Measurements from ENCODE around the gene NR3C2. TPM values are rescaled to one million over a fixed set of nuclear protein-coding genes. Genes with fewer than 3 reads are reported as not detected.

Gene NR3C2
- total RNA-seq, 1 experiment from 2014 or later: not detected

DNA sequence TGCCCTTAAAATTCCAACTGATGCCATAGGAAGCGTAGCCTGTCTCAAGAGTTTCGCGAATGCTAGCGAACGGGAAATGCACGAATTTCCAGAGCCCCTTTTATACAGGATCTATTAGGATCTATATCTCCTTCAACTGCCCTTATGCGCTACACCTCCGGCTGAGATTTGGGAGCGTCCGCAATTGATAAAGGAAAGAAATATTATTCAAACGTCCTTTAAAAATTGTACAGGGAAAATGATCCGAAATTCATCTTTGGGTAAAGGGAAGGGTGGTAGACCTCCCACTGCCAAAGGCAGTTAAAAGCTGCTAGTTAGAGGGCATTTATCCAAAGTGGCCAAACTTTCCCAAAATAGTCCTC, 609 bp downstream of the NR3C2 start:
- Histone ChIP-seq H3K4me3 (peak overlapping the region; percentile 55), H3K36me3 (no peaks in the 10 kb centered on the region), H3K27me3 (peaks cover 41% of the 10 kb centered on the region), H3K9me3 (no peaks in the 10 kb centered on the region)
- DNase-seq: no peak

DNA sequence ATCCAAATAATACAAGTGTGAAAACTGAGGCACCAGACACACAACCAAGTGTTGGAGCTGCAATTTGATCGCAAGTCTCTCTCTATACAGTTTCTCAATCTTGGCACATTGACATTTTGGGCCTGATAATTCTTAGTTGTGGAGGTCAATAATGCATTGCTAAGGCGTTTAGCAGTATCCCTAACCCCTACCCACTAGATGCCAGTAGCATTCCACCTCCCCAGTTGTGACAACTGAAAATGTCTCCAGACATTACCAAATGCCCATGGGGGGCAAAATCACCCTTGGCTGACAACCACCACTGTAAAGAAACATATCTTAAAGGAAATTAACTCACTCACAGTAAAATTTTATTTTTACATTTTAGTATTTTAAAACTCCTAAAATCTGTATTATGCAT, 4.2 kb downstream of the NR3C2 start:
- H3K27me3 ChIP-seq: peaks cover 20% of the 10 kb centered on the region
- no peak for DNase-seq
- no peaks in the 10 kb centered on the region for H3K9me3 ChIP-seq
- no peaks in the 10 kb centered on the region for H3K36me3 ChIP-seq
- H3K4me3 ChIP-seq: no peak overlapping the region

GRCh38 chr4:148437439-148437838, 4.8 kb downstream of the NR3C2 start:
- Histone ChIP-seq H3K36me3 (no peaks in the 10 kb centered on the region), H3K27me3 (peaks cover 17% of the 10 kb centered on the region)

GRCh38 chr4:148436512-148436911, 5.7 kb downstream of the NR3C2 start:
- peaks cover 11% of the 10 kb centered on the region for H3K27me3 ChIP-seq
- no peak overlapping the region for H3K4me3 ChIP-seq
- no peaks in the 10 kb centered on the region for H3K36me3 ChIP-seq
- DNase-seq: no peak
- no peaks in the 10 kb centered on the region for H3K9me3 ChIP-seq

More at GRCh38 chr4:148437439-148437838, 4.8 kb downstream of the NR3C2 start:
- no peak for DNase-seq
- no peak overlapping the region for H3K4me3 ChIP-seq
- H3K9me3 ChIP-seq: no peaks in the 10 kb centered on the region

DNA sequence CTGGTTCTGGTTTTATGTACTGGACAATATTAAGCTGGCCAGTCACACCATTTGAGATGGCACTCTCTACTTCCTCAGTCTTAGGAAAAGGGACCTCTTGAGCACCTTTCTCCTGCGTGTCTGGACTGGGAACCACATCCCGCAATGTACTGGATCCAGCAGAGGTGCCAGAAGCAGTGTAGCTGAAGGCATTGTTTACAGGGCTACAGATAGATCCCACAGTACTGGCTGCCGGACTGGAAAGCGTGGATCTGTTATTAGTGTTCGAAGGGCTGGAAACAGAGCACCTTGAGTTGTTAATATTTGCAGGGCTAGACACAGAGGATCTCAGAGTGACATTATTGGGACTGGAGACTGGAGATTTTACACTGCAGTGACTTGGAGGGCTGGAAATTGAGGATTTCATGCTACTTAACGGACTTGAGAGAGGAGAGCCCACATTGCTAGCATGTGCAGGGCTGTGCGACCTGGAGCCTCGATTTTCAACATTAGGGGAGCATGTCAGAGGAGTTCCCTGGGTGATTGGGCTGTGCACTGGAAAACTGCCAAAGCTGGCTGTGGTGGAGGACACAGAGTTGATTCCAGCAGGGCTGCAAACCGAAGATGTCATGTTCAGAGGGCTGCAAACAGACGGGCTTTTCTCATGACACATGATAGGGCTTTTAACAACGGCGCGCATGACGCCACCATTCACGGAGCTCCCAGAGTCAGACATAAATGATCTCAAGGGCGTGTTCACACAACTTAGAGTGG, 6.4 kb downstream of the NR3C2 start:
- no peaks in the 10 kb centered on the region for H3K9me3 ChIP-seq
- no peaks in the 10 kb centered on the region for H3K36me3 ChIP-seq
- no peak for DNase-seq

GRCh38 chr4:148434075-148434773, 8.0 kb downstream of the NR3C2 start:
- Histone ChIP-seq H3K4me3 (no peak overlapping the region), H3K36me3 (no peaks in the 10 kb centered on the region), H3K9me3 (no peaks in the 10 kb centered on the region), H3K27me3 (peaks cover 6% of the 10 kb centered on the region)
- DNase-seq: no peak

More for the DNA sequence above, 6.4 kb downstream of the NR3C2 start:
- peaks cover 4% of the 10 kb centered on the region; the same call in 1 of the 2 replicates for H3K27me3 ChIP-seq
- no peak overlapping the region for H3K4me3 ChIP-seq

DNA sequence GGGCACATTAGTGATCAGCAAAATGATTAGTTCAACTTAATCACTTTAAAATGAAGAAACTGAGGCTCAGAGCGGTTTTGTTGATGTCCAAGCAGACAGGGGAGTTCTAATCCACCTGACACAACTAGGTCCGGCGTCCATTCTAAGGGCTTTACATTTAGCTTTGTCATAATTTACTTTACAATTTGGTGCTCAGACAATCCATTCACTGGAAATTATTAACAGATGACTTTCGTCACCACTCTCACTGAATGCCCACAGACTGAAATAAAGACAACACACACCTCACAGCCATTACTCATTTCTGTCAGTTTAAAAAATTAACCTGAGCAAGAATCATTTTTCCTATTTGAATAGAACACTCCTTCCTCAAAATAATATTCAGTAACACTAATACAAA, 10.8 kb downstream of the NR3C2 start:
- no peak for DNase-seq
- Histone ChIP-seq H3K27me3 (peaks cover 6% of the 10 kb centered on the region), H3K36me3 (no peaks in the 10 kb centered on the region), H3K9me3 (no peaks in the 10 kb centered on the region), H3K4me3 (no peak overlapping the region)

GRCh38 chr4:148430854-148431253, 11.4 kb downstream of the NR3C2 start:
- Histone ChIP-seq H3K9me3 (no peaks in the 10 kb centered on the region), H3K4me3 (no peak overlapping the region), H3K27me3 (peaks cover 6% of the 10 kb centered on the region), H3K36me3 (no peaks in the 10 kb centered on the region)
- no peak for DNase-seq

DNA sequence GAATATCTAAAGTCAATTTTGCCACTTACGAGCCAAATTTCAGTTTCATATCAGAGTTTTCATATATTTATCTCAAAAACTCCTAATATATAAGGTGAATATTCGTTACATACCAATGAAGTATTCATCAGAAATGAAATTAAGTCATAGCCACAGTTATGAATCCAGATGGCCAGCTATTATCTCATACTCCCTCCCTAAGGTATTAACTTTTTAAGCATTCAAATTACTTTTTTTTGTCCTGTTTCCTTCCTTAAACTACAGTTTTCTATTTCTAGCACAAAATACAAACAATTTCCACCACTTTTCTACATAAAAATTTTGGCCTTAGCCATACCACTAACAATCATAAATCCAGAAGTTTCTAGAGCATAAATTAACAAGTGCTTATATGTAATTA, 13.0 kb downstream of the NR3C2 start:
- Histone ChIP-seq H3K36me3 (no peaks in the 10 kb centered on the region), H3K9me3 (no peaks in the 10 kb centered on the region), H3K27me3 (peaks cover 5% of the 10 kb centered on the region), H3K4me3 (no peak overlapping the region)
- DNase-seq: no peak

DNA sequence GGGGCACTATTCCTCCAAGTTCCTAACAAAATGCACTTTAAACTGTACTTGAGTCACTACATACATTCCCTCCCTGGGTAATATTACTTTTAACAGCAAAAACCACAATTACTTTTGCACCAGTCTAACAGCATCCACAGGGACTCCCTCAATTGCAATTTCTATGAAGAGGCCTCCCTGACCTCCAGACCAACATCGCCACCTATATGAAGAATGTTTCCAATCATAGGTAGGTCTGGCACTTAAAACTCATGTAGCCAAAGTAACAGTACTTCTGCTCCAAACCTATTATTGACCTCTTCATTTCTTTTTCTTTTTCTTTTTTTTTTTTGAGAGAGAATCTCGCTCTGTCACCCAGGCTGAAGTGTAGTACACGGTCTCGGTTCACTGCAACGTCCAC, 15.6 kb downstream of the NR3C2 start:
- H3K4me3 ChIP-seq: no peak overlapping the region
- H3K27me3 ChIP-seq: peaks cover 5% of the 10 kb centered on the region; the same call in 1 of the 2 replicates
- H3K36me3 ChIP-seq: no peaks in the 10 kb centered on the region
- DNase-seq: no peak
- H3K9me3 ChIP-seq: no peaks in the 10 kb centered on the region

DNA sequence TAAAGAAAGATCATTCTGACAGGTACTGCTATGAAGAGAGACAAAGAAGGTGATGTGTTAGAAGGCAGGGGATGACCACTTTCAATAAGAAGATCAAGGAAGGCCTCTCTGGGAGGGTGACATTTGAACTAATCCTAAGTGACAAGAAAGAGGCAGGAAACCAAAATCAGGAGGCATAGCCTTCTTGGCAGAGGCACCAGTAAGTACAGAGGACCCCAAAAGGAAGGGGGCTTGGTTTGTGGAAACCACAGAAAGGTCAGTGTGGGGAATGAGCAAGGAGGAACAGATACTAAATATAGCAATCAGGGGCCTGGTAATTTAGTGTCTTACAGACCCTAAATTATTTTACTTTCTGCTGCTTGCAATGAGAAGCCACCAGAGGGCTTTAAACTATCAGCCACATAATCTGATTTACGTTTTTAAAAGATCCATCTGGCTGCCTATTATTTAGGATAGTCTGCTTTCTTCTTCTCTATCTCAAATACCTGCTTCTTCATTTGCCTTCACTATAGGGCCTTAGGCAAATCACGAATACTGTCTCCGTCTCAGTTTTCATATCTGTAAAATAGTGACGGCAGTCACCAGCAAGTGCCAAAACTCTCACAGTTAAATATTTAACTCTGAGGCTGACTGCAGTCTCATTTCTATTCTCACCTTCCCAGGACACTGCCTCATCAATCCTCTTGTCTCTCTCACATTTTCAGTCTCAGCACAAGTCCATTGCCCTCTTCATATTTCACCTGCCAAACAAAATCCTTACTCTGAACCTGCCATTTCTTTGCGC, 16.7 kb downstream of the NR3C2 start:
- no peak for DNase-seq
- H3K27me3 ChIP-seq: peaks cover 5% of the 10 kb centered on the region; the same call in 1 of the 2 replicates
- no peak overlapping the region for H3K4me3 ChIP-seq
- H3K9me3 ChIP-seq: no peaks in the 10 kb centered on the region
- H3K36me3 ChIP-seq: no peaks in the 10 kb centered on the region

DNA sequence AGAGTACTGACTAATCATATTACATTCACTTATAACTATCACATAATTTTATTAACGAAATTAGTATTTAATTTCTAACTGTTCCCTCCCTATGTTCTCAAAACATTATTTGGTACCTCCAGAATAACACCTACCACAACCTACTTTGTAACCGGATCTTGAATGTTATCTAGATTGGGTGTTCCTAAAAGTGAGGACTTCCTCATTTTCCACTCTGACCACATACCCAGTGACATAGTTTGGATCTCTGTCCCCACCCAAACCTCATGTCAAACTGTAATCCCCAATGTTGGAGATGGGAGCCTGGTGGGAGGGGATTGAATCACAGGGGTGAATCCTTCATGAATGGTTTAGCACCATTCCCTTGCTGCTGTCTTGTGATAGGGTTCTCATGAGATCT, 21.8 kb downstream of the NR3C2 start:
- Histone ChIP-seq H3K4me3 (no peak overlapping the region), H3K9me3 (no peaks in the 10 kb centered on the region), H3K27me3 (no peaks in the 10 kb centered on the region), H3K36me3 (no peaks in the 10 kb centered on the region)
- DNase-seq: no peak

- no peaks in the 10 kb centered on the region for H3K36me3 ChIP-seq
- H3K4me3 ChIP-seq: no peak overlapping the region
- H3K27me3 ChIP-seq: no peaks in the 10 kb centered on the region
- no peaks in the 10 kb centered on the region for H3K9me3 ChIP-seq
- DNase-seq: no peak
Measured at GRCh38 chr4:148415500-148415899, 26.7 kb downstream of the NR3C2 start.

DNA sequence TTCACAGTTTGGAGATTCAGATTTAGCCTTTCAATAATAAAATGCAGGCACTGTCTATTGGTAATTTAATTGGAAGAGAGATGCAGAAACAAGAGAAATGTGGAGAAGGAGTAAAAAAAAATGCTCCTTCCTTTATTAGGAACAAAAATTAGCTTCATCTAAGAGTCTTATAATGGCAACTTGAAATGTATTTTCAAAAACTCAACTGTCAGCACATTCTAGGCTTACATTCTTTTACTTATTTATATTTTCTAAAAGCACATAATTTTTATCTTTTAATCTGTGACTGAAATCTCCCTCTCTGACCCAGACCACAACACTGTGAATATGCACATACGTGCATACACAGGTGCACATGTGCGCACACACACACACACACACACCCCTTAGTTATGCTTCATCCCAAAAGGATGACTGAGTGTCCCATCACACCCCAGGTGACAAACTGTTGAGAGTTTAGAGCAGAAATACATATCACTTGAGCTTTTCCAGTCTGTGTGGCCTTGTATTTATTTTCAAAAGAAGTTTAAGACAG, 29.7 kb downstream of the NR3C2 start:
- no peaks in the 10 kb centered on the region for H3K9me3 ChIP-seq
- H3K4me3 ChIP-seq: no peak overlapping the region
- H3K36me3 ChIP-seq: no peaks in the 10 kb centered on the region
- no peak for DNase-seq
- H3K27me3 ChIP-seq: no peaks in the 10 kb centered on the region

DNA sequence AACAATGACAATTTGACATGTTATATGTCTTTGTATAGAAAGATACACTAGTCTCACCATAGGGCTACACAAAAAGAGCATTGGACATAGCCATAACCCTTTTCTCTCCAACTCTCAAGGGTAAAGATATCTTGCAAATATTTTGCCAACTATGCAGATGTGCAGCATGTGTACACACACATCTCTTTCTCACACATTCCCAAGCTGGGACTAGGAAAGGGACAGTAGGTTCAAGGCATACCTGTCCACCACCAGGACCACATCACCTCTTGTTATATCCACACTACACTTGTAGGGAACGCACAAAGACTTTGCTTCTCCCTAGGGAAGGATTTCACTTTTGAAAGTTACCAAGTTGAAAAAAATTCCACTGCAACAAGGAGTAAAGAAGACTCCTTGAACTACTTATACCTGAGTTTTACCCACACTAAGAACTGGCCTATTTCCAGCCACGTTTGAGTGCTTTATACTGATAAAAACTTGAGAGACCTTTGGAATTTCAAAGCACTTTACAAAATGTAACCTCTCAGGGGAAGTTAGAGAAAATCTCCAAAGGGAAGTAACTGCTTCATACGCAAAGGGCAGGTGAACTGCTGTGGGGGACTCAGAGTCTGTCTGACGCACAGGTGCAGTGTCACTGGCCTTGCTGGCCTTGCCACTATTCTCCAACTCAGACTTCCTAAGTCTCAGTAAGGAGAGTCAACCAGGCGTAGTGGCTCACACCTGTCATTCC, 36.9 kb downstream of the NR3C2 start:
- Histone ChIP-seq H3K27me3 (no peaks in the 10 kb centered on the region), H3K9me3 (no peaks in the 10 kb centered on the region), H3K36me3 (no peaks in the 10 kb centered on the region), H3K4me3 (no peak overlapping the region)
- no peak for DNase-seq

- Histone ChIP-seq H3K4me3 (no peak overlapping the region), H3K36me3 (no peaks in the 10 kb centered on the region), H3K27me3 (no peaks in the 10 kb centered on the region), H3K9me3 (no peaks in the 10 kb centered on the region)
- DNase-seq: no peak
Measured at GRCh38 chr4:148398988-148399387, 43.2 kb downstream of the NR3C2 start.
